OCI-LY1 (cell line): ENCODE results near the gene RDH14.

ENCODE experiments used
- EZH2 ChIP-seq: fragments of 200-600 bp; sonication (generic), shearing (Covaris generic); IDR thresholded peaks from 2 replicates; pipeline ENCODE4 v1.8.0; 2017; ENCODE audit warnings: borderline replicate concordance, mixed run types, mild to moderate bottlenecking, antibody characterized with exemption, low read length, moderate library complexity, mixed read lengths
- TF ChIP-seq, protein P1 (sequence below): fragments of 200-600 bp; sonication (generic), shearing (Covaris generic); IDR thresholded peaks from 2 replicates; pipeline ENCODE4 v1.5.1; 2017; ENCODE audit warnings: mild to moderate bottlenecking, antibody characterized with exemption, low read length, moderate library complexity, mixed read lengths

DNA sequence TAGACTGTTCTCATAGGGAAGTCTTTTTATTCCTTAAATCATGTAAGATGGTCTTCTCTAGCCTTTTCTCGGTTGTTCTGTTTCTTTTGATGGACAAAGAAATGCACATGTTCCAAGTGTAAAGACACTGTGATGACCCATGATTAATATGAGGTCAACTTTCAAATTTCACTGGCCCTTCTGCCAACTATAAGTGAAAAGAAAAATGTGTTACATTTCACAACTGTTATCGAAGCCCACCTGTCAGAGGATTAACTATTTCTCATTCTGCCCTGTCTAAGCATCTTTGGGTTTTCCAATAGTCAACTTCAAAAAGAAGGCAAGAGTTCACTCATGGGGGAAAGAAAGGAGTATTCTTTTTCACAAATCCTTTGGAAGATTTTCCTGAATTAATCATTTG is 3.3 kb downstream of the RDH14 start:
- TF ChIP-seq, protein P1, sequence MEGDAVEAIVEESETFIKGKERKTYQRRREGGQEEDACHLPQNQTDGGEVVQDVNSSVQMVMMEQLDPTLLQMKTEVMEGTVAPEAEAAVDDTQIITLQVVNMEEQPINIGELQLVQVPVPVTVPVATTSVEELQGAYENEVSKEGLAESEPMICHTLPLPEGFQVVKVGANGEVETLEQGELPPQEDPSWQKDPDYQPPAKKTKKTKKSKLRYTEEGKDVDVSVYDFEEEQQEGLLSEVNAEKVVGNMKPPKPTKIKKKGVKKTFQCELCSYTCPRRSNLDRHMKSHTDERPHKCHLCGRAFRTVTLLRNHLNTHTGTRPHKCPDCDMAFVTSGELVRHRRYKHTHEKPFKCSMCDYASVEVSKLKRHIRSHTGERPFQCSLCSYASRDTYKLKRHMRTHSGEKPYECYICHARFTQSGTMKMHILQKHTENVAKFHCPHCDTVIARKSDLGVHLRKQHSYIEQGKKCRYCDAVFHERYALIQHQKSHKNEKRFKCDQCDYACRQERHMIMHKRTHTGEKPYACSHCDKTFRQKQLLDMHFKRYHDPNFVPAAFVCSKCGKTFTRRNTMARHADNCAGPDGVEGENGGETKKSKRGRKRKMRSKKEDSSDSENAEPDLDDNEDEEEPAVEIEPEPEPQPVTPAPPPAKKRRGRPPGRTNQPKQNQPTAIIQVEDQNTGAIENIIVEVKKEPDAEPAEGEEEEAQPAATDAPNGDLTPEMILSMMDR = no peak
- no peak for TF ChIP-seq EZH2
